ENCODE results near the gene ST3GAL3.

- TF ChIP-seq ZFX (IDR thresholded peaks at IDR 0.05) (no peak), CTCF (conservative IDR thresholded peaks at IDR 0.05) (no peak)
Observed at GRCh38 chr1:43963006-43963405, 255.7 kb downstream of the ST3GAL3 start.

Data from C4-2B (cell line).